Activated CD4-positive, alpha-beta memory T cell treated with anti-CD3 and anti-CD28 coated beads for 36 hours (primary cell): Measurements from ENCODE around the gene IGFBP6. TPM values are rescaled to one million over a fixed set of nuclear protein-coding genes. Genes with fewer than 3 reads are reported as not detected.
A peak's percentile ranks its signal among the peaks of the same experiment; 100 is the strongest.

ENCODE experiments used
- CTCF ChIA-PET: fragments of 350-600 bp; sonication (Branson Sonifier 250); formaldehyde crosslinking; loops from one replicate; lab custom pipeline; 2021; ENCODE audit warnings: antibody characterized with exemption, inconsistent platforms; lab: Charles Lee
- POLR2A ChIA-PET: fragments of 350-600 bp; sonication (Branson Sonifier 250); formaldehyde crosslinking; loops from one replicate; lab custom pipeline; 2021; ENCODE audit warnings: antibody characterized with exemption; lab: Charles Lee
- DNase-seq: peaks from one replicate; pipeline ENCODE4 v3.0.0-alpha.2; 2020
- H3K27ac Mint-ChIP-seq: one replicate; pipeline ENCODE4 v1.8.0; 2021; ENCODE audit warnings: mixed read lengths
- H3K27me3 Mint-ChIP-seq: one replicate; pipeline ENCODE4 v1.8.0; 2021; ENCODE audit warnings: mixed read lengths
- H3K36me3 Mint-ChIP-seq: one replicate; pipeline ENCODE4 v1.8.0; 2021; ENCODE audit warnings: mixed read lengths
- H3K4me1 Mint-ChIP-seq: one replicate; pipeline ENCODE4 v1.8.0; 2021; ENCODE audit warnings: low read depth, mixed read lengths
- H3K4me3 Mint-ChIP-seq: one replicate; pipeline ENCODE4 v1.8.0; 2021; ENCODE audit warnings: mild to moderate bottlenecking, mixed read lengths
- H3K9me3 Mint-ChIP-seq: one replicate; pipeline ENCODE4 v1.8.0; 2021; ENCODE audit warnings: mixed read lengths
- intact Hi-C: fragments of 100-400 bp; cut with micrococcal nuclease; formaldehyde crosslinking; loops from one replicate; pipeline ENCODE4 v1.15.1; 2023
- total RNA-seq, 2 experiments: library from RNA; stranded (reverse); gene quantifications; one replicate each; pipeline ENCODE4 v1.2.3, GENCODE V29; 2021

The IGFBP6 gene
- total RNA-seq, 2 experiments from 2014 or later, result 4.1 to 4.9 TPM

GRCh38 chr12:53076461-53076860 lies 21.0 kb upstream of the IGFBP6 start:
- Mint-ChIP-seq H3K4me3 (no peak overlapping the region), H3K9me3 (no peaks in the 10 kb centered on the region), H3K27ac (no peak overlapping the region), H3K36me3 (peaks cover 27% of the 10 kb centered on the region), H3K27me3 (no peaks in the 10 kb centered on the region), H3K4me1 (peaks cover 27% of the 10 kb centered on the region)
- ChIA-PET POLR2A (interaction anchor here (0.6 to 1.4 kb wide), 3 partner anchors 10 to 558 kb away, joined by 3 to 4 read pairs (median 4); no protein-coding TSS in a partner anchor), CTCF (interaction anchor here (0.8 to 10.2 kb wide), 3 partner anchors 10 to 191 kb away, joined by 4 to 122 read pairs (median 55); partner anchors contain the start of gene IGFBP6)
- intact Hi-C loops, result loop anchor here (5.0 kb wide), 1 partner anchor 126 kb away; no protein-coding TSS in a partner anchor
- no peak for DNase-seq

GRCh38 chr12:53077030-53077429 lies 20.4 kb upstream of the IGFBP6 start:
- intact Hi-C loops, result loop anchor here (5.0 kb wide), 1 partner anchor 125 kb away; no protein-coding TSS in a partner anchor
- Mint-ChIP-seq H3K27me3 (no peaks in the 10 kb centered on the region), H3K36me3 (peaks cover 24% of the 10 kb centered on the region), H3K4me3 (peak overlapping the region; percentile 10), H3K9me3 (no peaks in the 10 kb centered on the region), H3K4me1 (peaks cover 27% of the 10 kb centered on the region), H3K27ac (no peak overlapping the region)
- DNase-seq, result no peak
- ChIA-PET CTCF (interaction anchor here (0.9 to 10.2 kb wide), 3 partner anchors 11 to 21 kb away, joined by 3 to 122 read pairs (median 55); partner anchors contain the start of gene IGFBP6), POLR2A (no interaction called here)

- H3K36me3 Mint-ChIP-seq, result peaks cover 14% of the 10 kb centered on the region
- H3K4me1 Mint-ChIP-seq, result peaks cover 34% of the 10 kb centered on the region
- peak overlapping the region; percentile 85 for H3K4me3 Mint-ChIP-seq
- intact Hi-C loops, result loop anchor here (1.0 to 5.0 kb wide), 2 partner anchors 21 to 124 kb away; no protein-coding TSS in a partner anchor
- no peaks in the 10 kb centered on the region for H3K27me3 Mint-ChIP-seq
- peak overlapping the region; percentile 81 for H3K27ac Mint-ChIP-seq
- ChIA-PET CTCF (interaction anchor here (1.0 to 10.2 kb wide), 14 partner anchors 12 to 266 kb away, joined by 3 to 122 read pairs (median 6); partner anchors contain the start of genes AAAS, IGFBP6 and SOAT2), POLR2A (interaction anchor here (0.5 to 2.7 kb wide), 14 partner anchors 10 to 1159 kb away, joined by 3 to 16 read pairs (median 4); partner anchors contain the start of genes AAAS, CSAD, EIF4B and SOAT2)
- no peaks in the 10 kb centered on the region for H3K9me3 Mint-ChIP-seq
- no peak for DNase-seq
Measured at GRCh38 chr12:53078425-53079225, 18.8 kb upstream of the IGFBP6 start.

GRCh38 chr12:53079226-53080117 lies 18.0 kb upstream of the IGFBP6 start, which contains the start of gene SPRYD3:
Gene SPRYD3 (minus strand): TSS chr12:53079390. CDS start chr12:53079333, 57 bp downstream.
- no peaks in the 10 kb centered on the region for H3K27me3 Mint-ChIP-seq
- ChIA-PET POLR2A (interaction anchor here (0.5 to 2.7 kb wide), 14 partner anchors 11 to 1160 kb away, joined by 3 to 16 read pairs (median 4); partner anchors contain the start of genes AAAS, CSAD, EIF4B and SOAT2), CTCF (interaction anchor here (1.0 to 10.2 kb wide), 12 partner anchors 11 to 266 kb away, joined by 3 to 122 read pairs (median 6); partner anchors contain the start of genes AAAS, IGFBP6 and SOAT2)
- intact Hi-C loops, result loop anchor here (1.0 to 5.0 kb wide), 2 partner anchors 20 to 123 kb away; no protein-coding TSS in a partner anchor
- no peaks in the 10 kb centered on the region for H3K9me3 Mint-ChIP-seq
- H3K4me1 Mint-ChIP-seq, result peaks cover 32% of the 10 kb centered on the region
- H3K27ac Mint-ChIP-seq, result peak within 1 kb of the TSS; percentile 81
- DNase-seq, result peak; percentile 98
- H3K4me3 Mint-ChIP-seq, result peak within 1 kb of the TSS; percentile 85
- peaks cover 14% of the 10 kb centered on the region for H3K36me3 Mint-ChIP-seq

GRCh38 chr12:53082637-53083175 lies 14.8 kb upstream of the IGFBP6 start:
- no peaks in the 10 kb centered on the region for H3K36me3 Mint-ChIP-seq
- POLR2A ChIA-PET, result no interaction called here
- CTCF ChIA-PET, result interaction anchor here (0.7 to 10.2 kb wide), 3 partner anchors 10 to 195 kb away, joined by 3 to 122 read pairs (median 3); no protein-coding TSS in a partner anchor
- no peaks in the 10 kb centered on the region for H3K27me3 Mint-ChIP-seq
- H3K4me3 Mint-ChIP-seq, result no peak overlapping the region
- peaks cover 21% of the 10 kb centered on the region for H3K4me1 Mint-ChIP-seq
- H3K9me3 Mint-ChIP-seq, result no peaks in the 10 kb centered on the region
- H3K27ac Mint-ChIP-seq, result peak overlapping the region; percentile 13
- DNase-seq, result no peak
- intact Hi-C loops, result no loop called here

GRCh38 chr12:53086361-53086760 lies 11.1 kb upstream of the IGFBP6 start:
- CTCF ChIA-PET, result interaction anchor here (0.7 to 4.1 kb wide), 6 partner anchors 13 to 266 kb away, joined by 3 to 23 read pairs (median 4); no protein-coding TSS in a partner anchor
- Mint-ChIP-seq H3K9me3 (no peaks in the 10 kb centered on the region), H3K36me3 (no peaks in the 10 kb centered on the region), H3K27me3 (peaks cover 3% of the 10 kb centered on the region), H3K27ac (no peak overlapping the region), H3K4me1 (peaks cover 7% of the 10 kb centered on the region), H3K4me3 (no peak overlapping the region)
- POLR2A ChIA-PET, result interaction anchor here (1.8 kb wide), 1 partner anchor 11 kb away, joined by 4 read pairs; no protein-coding TSS in a partner anchor
- intact Hi-C loops, result no loop called here
- DNase-seq, result no peak

- Mint-ChIP-seq H3K9me3 (no peaks in the 10 kb centered on the region), H3K4me1 (no peaks in the 10 kb centered on the region), H3K27me3 (peaks cover 6% of the 10 kb centered on the region), H3K36me3 (no peaks in the 10 kb centered on the region), H3K4me3 (no peak overlapping the region), H3K27ac (no peak overlapping the region)
- ChIA-PET POLR2A (no interaction called here), CTCF (interaction anchor here (1.1 to 6.0 kb wide), 3 partner anchors 9 to 24 kb away, joined by 3 to 41 read pairs (median 6); partner anchors contain the start of gene SPRYD3)
- DNase-seq, result no peak
- intact Hi-C loops, result no loop called here
Measured at GRCh38 chr12:53090105-53090504, 7.4 kb upstream of the IGFBP6 start.

- ChIA-PET CTCF (interaction anchor here (0.9 to 6.0 kb wide), 4 partner anchors 9 to 69 kb away, joined by 3 to 41 read pairs (median 4); partner anchors contain the start of gene SPRYD3), POLR2A (no interaction called here)
- peaks cover 7% of the 10 kb centered on the region for H3K27me3 Mint-ChIP-seq
- H3K4me1 Mint-ChIP-seq, result no peaks in the 10 kb centered on the region
- H3K9me3 Mint-ChIP-seq, result no peaks in the 10 kb centered on the region
- intact Hi-C loops, result no loop called here
- DNase-seq, result no peak
- H3K36me3 Mint-ChIP-seq, result no peaks in the 10 kb centered on the region
- H3K4me3 Mint-ChIP-seq, result no peak overlapping the region
- H3K27ac Mint-ChIP-seq, result no peak overlapping the region
Measured at GRCh38 chr12:53090554-53090953, 6.9 kb upstream of the IGFBP6 start.

GRCh38 chr12:53091756-53092155 lies 5.7 kb upstream of the IGFBP6 start:
- H3K27me3 Mint-ChIP-seq, result peaks cover 7% of the 10 kb centered on the region
- H3K27ac Mint-ChIP-seq, result no peak overlapping the region
- no peak for DNase-seq
- POLR2A ChIA-PET, result no interaction called here
- CTCF ChIA-PET, result interaction anchor here (6.0 kb wide), 1 partner anchor 26 kb away, joined by 41 read pairs; no protein-coding TSS in a partner anchor
- intact Hi-C loops, result no loop called here
- H3K36me3 Mint-ChIP-seq, result no peaks in the 10 kb centered on the region
- H3K9me3 Mint-ChIP-seq, result no peaks in the 10 kb centered on the region
- no peaks in the 10 kb centered on the region for H3K4me1 Mint-ChIP-seq
- no peak overlapping the region for H3K4me3 Mint-ChIP-seq

GRCh38 chr12:53093777-53094393 lies 3.6 kb upstream of the IGFBP6 start:
- ChIA-PET CTCF (interaction anchor here (1.3 to 6.0 kb wide), 2 partner anchors 9 to 28 kb away, joined by 6 to 41 read pairs; partner anchors contain the start of gene SOAT2), POLR2A (no interaction called here)
- Mint-ChIP-seq H3K27me3 (peaks cover 9% of the 10 kb centered on the region), H3K4me1 (peaks cover 14% of the 10 kb centered on the region), H3K36me3 (no peaks in the 10 kb centered on the region), H3K27ac (no peak overlapping the region), H3K9me3 (no peaks in the 10 kb centered on the region), H3K4me3 (no peak overlapping the region)
- intact Hi-C loops, result no loop called here
- no peak for DNase-seq
